Stimulated activated CD8-positive, alpha-beta memory T cell treated with anti-CD3 and anti-CD28 coated beads, Interleukin-15, amount 100 ng/mL, for 1 hour (primary cell): ENCODE data around the gene PTPN21.
"Not testable (repeated sequence)": the region's sequence is repeated elsewhere in the genome, so short reads cannot be mapped to it uniquely, and the experiment has no call there.

Source experiments
- DNase-seq: peaks from one replicate; pipeline ENCODE4 v3.0.0-alpha.2; 2020; ENCODE audit warnings: low read depth

PTPN21 gene

GRCh38 chr14:88551980-88552431 lies 2.8 kb downstream of the PTPN21 start:
- no peak for DNase-seq

GRCh38 chr14:88551094-88551870 lies 3.5 kb downstream of the PTPN21 start:
- peak; percentile 27 for DNase-seq

- DNase-seq, result no peak
Measured at GRCh38 chr14:88550078-88550477, 4.7 kb downstream of the PTPN21 start.

- DNase-seq, result no peak
Measured at GRCh38 chr14:88547386-88547780, 7.4 kb downstream of the PTPN21 start.

- DNase-seq, result no peak
Measured at GRCh38 chr14:88546621-88547385, 8.0 kb downstream of the PTPN21 start.

DNA sequence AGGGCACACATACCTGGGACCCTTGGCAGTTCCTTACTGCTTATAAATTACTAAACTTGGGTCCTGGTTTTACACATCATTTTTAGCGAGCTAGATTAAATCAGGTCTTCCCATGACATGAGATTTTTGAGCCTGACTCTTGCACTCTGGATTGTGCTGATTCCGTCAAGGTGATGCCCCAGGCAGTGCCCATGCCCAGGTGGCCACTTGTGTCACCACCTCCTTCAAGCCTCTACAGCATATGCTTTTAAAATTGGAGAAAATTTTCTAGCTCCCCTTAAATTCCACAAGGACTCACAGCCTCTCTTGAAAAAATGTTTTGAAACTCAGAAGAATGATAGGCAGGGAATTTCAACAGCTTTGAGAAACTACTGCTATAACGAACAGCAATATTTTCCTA lies 9.6 kb downstream of the PTPN21 start:
- DNase-seq, result no peak

GRCh38 chr14:88542857-88543795 lies 11.7 kb downstream of the PTPN21 start:
- DNase-seq, result no peak

GRCh38 chr14:88541324-88541723 lies 13.5 kb downstream of the PTPN21 start:
- DNase-seq, result no peak

- no peak for DNase-seq
Measured at GRCh38 chr14:88535813-88536212, 19.0 kb downstream of the PTPN21 start.

- no peak for DNase-seq
Measured at GRCh38 chr14:88535149-88535548, 19.7 kb downstream of the PTPN21 start.

DNA sequence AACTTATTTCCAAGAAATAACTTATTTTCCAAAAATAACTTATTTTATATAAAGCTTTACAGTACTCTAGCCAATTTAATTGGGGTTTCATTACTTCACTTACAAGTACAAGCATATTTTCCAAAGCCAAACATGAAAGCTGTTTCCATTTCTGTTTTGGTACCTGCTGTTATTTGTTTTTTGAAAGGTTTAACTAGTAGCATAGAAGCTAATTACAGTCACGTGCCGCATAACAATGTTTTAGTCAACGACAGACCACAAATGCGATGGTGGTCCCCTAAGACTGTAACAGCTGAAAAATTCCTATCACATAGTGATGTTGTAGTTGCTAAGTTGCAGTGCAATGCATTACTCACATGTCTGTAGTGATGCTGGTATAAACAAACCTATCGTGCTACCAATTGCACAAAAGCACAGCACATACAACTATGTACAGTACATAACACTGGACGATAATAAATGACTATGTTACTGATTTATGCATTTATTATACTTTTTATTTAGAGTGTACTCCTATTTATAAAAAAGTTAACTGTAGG lies 21.7 kb downstream of the PTPN21 start:
- no peak for DNase-seq

- not testable (repeated sequence) for DNase-seq
Measured at GRCh38 chr14:88529889-88530288, 24.9 kb downstream of the PTPN21 start.

DNA sequence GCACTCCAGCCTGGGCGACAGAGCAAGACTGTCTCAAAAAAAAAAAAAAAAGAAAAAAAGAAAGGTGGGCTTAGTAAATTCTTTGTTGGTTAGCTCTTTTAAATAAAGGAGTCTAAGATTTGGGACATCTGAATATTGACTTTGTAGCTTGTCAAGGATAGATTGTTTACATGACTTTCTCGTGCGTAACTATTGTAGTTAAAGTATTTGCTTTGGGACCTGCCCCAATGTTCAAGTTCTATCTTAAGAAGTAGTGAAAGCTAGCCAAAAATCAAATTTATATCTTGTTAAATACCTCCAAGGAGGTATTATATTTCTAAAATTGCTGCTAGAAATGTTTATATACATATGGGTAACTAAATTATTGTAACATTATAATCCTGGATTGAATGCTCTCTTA lies 32.4 kb downstream of the PTPN21 start:
- DNase-seq, result no peak

DNA sequence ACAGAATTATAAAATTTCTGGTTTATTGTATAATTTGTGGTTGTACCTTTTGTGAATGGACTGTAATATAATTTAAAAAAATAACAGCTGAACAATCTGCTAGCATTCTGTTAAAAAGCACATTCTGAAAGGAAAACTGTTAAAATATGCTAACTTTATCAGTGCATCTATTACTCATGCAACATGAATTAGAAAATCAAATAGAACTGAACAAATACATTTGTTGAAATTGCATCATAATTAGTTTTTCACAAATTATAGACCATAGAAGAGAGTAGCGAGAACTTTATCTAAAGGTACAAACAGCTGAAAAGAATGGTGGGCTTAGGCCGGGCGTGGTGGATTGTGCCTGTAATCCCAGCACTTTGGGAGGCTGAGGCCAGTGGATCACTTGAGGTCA lies 33.0 kb downstream of the PTPN21 start:
- DNase-seq, result no peak

- DNase-seq, result no peak
Measured at GRCh38 chr14:88519907-88520306, 34.9 kb downstream of the PTPN21 start.

- DNase-seq, result no peak
Measured at GRCh38 chr14:88518592-88519512, 36.0 kb downstream of the PTPN21 start.

DNA sequence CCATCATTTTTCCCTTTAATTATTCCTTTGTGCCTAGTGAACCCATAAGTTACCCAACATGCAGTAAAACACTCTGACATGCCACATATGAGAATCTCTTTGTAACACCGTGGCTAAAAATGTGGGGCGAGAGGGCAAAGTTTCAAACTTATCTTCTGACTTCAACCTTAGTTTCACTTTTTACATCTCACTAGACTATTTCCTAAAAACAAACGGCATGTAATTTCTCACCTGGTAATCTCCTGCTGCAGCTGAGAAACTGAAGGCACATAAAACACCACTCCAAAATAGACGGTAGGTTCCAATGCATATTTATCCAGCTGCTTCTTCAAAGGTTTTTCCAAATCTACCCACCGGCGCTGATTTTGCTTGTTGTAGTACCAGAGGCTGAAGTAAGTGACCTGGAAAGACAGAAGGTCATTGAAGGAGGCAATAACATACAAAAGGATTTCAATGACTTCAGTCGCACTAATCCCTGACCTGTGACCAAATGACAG lies 37.9 kb downstream of the PTPN21 start:
- DNase-seq, result no peak

DNA sequence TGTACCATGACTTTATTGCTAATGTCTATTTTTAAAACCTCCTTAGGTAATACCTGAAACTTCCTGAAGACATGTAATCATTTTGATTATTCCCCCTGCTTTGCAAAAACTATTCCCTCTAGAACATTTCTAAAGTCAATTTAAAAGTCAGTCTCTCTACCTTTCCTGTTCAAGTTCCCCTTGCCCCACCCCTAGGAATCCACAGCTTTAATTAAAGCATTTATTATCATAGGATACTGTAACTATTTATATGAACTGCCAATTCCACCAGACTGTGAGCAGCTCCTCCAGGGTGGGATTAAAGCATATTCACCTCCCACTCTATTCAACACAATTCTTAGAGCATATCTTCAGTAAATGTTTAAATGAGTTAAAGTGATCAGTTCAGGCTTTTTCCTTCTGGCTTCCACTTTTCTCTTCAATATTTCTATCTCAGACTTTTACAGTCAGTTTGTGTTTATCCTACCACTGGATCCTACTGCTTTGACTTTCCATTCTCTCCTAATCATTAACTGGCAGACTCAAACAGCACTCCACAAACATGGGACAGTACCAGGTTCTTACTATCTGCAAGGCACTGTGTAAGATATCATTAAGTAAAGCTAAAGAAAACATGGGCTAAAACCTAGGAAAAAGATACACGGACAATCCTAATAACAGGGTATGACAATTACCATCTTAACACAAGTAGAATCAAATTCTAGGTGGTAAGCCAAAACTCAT lies 39.1 kb downstream of the PTPN21 start:
- DNase-seq, result no peak

- no peak for DNase-seq
Measured at GRCh38 chr14:88507208-88507607, 47.6 kb downstream of the PTPN21 start.

DNA sequence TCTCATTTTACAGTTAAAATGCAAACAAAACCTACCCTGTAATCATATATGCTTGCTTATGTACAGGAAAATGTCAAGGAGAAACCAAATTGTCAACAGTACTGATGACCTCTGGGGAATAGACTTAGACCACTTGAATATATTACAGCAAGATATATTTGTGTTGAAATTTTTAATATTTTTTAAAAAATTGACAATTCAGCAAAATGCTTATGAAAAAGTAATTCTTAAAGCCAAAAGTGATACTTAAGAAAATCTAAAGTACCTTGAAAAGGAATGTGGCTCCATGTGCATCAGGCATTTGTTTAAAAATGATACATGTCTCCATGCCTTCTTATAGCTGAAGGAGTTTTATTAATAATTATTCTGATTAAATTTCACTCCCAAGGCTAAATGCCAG lies 49.2 kb downstream of the PTPN21 start:
- DNase-seq, result no peak
